ENCODE data around the gene FOSL1.

- TF ChIP-seq POLR2A (IDR thresholded peaks at IDR 0.05) = no peak
- TF ChIP-seq CTCF (IDR thresholded peaks at IDR 0.05) = no peak
Observed at GRCh38 chr11:65863889-65864705, 36.1 kb downstream of the FOSL1 start.

Data from upper lobe of left lung (tissue), 4 donors.